ENCODE results near the gene ABHD12.
"Not testable (repeated sequence)": the region's sequence is repeated elsewhere in the genome, so short reads cannot be mapped to it uniquely, and the experiment has no call there.

The ABHD12 gene

DNA sequence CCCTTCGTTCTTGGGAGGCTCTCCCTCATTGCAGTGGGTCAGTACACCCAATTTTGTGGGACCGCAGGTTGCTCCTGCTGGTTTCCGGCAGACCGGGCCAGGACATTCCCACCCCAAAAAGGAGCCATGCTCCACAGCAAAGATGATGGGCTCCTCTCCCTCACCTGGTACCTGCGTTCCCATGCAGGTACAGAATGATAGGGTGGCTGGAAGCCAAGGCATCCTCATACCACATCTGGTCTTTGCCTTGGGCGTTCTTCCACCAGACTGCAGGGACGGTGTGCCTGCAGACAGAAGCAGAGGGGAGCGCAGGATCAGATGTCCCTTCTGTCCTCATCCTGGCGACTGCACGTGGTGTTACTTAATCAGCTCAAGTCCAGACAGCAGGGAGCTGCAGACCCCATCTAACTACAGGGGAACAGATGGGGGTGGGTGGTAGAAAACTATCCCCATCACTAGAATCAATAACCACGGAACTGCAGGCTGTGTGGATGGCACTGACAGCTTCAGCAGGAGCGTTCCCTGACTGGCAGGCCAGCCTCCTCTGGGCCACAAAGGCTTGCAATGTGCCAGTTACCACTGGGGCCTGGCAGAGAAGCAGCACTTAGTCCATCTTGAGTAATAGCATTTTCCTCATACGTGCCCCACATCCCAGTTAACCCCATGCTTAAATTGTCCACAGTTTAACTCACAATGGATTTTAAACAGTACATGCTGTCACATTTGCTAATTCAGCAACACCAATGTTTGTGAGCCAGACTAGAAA, 70.4 kb downstream of the ABHD12 start:
- DNase-seq = no peak

DNA sequence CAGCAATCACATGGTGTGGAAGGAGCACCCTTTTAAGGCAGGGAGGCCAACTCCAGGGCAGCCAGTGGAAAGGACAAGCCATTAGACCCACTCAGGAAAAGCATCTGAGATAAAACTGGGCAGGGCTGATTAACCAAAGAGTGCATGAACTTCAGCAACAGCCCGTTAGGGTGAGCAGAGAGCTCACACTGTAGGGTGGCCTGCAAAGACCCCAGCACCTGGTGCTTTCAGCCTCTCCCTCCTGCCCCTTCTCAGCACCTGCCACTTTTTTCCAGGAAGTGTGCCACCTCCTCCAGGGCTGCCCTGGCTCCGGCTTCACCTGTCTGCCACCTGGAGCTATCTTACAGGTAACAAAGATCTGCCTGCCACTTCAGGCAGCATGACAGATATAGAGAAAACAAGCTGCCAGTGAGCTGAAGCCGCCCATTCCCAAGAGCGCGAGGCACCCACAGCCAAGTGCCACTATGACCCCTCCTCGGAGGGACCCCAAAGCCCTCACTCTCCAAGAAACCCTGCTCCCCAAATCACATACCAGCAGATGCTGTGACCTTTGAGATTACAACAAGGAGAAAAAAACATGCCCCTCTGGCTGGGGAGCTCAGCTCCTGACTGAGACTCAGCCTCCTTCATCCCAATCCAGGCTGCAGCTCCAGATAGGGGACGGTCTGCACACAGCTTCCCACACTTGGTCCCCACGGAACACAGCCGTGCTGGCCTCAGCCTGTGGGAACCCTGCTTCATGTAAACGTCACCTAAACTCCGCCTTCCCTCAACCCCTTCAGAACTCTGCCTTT, 71.2 kb downstream of the ABHD12 start:
- no peak for DNase-seq

DNA sequence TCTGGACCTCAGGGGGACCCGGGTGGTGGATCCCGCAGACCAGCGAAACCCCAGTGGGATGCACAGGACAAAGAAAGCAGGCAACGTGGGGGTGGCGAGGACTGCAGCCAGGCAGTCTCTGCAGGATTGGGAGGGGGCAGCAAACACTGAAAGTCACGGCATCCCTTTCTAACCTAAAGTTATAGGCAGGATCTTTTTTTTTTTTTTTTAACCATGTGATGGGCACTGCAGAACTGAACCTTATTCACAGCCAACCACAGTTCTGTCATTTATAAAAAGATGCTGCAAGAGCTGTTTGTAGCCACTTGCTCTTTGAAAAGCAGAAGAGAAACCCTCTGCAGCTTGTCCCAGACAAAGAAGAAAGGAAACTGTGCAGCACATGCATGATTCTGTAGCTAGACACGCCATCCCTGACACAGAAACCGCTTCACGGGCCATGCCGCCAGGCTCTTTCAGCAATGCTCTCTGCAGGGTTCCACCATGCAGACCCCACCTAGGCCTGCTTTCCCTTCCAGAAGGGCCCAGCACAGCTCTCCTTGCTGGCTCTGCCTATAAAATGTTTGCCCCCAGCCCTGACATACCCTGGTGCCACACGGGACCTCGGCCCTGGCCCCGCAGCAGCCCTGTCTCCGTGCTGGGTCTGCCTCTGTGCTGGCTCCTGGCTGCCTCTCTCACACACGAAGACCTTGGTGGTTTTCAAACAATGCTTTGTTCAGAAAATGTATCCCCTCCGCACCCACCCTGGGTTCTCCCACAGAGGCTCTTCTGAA, 72.0 kb downstream of the ABHD12 start:
- DNase-seq = no peak

DNA sequence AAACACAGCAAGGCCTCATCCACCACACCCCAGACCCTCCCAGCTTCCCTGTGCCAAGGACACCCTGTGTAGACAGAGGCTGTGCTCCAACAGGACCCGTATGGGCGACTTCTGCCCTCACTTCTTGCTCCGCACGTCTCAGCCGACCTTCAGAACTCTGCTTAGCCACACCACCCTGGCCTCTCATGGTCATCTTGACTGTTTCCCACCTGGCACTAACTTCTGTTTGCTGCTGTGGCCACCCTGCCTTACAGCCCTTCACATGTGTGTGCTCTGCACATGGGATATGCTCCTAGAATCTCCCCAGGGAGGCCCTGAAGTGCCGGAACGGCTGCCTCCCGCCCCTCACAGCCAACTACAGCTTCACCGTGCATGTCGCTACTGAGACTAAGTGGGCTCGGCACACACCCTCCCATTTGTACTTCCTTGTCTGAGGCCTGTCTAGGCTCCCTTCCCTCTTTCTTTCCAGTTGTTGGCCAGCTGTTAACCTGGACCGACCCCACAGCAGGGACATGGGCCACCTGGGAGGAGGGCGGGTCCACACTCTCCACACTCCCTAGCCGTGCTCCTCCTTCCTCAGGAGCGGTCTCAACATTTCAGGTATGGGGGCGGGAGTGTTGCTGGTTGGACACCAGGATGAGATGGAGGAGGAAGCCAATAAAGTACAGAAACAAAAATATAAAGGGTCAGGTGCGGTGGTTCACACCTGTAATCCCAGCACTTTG, 73.1 kb downstream of the ABHD12 start:
- no peak for DNase-seq

DNA sequence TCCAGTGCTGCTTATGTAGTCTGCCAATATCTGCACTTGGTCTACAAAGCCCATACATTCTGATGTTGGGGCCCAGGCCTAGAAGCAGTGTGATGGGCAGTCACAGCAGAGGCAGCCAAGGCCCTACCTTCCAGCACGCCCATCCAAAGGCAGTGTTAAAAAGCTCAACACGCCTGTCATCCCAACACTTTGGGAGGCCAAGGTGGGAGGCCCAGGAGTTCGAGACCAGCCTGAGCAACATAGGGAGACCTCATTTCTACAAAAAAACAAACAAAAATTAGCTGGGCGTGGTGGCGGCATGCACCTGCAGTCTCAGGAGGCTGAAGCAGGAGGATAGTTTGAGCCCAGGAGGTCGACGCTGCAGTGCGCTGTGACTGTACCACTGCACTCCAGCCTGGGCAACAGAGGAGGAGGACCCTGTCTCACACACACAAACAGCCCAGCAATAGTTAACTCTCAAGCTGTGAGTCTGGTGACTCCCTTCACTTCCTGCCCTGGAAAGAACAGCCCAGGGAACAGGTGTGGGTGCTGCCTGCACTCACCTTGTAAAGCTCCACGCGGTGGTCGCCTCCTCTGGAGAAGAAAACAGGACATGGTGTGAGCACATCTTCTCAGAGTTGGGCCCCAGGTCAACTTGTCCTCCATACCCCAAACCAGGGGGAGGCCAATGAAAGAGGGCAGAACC, 74.0 kb downstream of the ABHD12 start:
- no peak for DNase-seq

DNA sequence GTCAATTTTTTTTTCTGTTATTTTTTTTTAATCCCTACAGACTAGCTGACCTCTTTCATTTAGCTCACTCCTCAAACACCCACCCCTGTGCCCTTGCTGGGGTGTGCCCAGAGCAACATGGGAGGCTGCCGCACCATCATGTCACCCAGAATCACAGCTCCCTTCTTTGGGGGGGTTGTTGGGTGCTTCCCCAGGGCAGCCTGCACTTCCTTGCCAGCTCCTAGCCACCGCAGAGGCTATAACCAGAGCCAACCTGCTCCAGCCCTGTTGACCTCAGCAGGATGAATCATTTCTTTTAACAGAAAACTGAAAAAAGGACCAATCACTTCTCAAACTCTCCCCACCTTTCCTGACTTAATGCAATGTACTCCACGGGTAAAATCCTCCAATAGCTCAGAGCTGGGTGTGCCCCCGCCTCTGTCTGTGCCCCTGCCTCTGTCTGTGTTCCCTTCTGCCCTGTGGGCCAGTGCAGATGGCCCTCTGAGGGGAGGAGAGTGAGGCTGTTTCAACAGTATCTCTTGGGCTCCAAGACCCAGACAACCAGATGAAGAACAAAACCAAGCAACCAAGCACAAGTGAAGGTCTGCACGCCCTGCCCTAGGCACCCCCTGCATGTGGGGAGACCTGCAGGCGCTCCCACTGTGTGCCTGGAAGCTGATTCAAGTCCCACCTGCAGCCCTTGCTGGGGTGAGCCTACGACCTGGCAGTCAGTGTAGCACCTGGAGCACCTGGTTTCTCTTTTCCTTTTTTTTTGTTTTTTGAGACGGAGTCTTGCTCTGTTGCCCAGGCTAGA, 75.0 kb downstream of the ABHD12 start:
- no peak for DNase-seq

DNA sequence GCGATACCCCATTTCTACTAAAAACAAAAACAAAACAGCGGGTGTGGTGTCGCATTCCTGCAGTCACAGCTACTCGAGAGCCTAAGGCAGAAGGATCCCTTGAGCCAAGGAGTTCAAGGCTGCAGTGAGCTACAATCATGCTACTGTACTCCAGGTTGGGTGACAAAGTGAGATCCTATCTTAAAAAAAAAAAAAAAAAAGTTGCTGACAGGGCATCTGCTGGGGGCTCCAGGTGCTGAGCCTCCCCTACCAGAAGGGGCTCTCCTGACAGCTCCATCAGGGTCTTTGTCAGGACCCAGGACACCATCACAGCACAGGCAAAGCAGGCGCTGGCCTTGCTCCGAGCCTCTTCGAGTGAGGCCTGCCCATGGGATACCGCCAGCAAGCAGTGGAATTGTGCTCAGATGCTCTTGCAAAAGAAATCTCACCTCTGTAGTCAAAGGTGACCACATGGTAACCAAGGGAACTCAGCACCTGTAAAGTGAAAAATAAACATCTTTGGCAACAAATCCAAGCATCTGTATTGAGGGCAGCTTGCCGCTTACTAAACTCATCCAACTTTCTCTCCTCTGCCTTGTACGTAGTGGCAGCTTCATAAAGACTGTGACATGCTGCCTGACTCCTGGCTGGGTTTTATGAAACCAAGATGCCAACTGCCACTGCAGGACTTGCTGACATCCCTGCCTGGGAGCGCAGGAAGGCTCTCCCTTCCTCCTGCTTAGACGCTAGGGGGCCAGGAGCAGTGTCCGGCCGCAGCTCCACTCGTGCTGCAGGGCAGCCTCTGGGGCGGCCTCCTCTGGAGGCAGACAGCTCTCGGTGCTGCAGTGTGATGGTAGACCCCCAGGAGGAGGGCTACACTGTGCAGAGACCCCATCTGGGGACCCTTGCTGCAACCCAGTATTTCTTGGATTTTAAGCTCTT, 75.9 kb downstream of the ABHD12 start:
- DNase-seq = no peak

DNA sequence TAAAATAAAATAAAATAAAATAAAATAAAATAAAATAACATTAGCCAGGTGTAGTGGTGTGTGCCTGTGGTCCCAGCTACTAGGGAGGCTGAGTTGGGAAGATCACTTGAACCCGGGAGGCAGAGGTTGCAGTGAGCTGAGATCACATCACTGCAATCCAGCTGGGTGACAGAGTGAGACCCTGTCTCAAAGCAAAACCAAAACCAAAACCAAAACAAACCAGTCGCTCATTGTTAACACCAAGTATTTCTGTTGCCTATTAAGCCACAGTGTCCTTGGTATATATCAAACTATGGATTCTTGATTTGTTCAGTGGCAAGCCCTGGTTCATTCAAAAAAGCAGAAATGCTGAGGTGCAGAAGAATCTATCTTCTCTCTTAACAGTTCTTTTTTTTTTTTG, 77.0 kb downstream of the ABHD12 start:
- no peak for DNase-seq

DNA sequence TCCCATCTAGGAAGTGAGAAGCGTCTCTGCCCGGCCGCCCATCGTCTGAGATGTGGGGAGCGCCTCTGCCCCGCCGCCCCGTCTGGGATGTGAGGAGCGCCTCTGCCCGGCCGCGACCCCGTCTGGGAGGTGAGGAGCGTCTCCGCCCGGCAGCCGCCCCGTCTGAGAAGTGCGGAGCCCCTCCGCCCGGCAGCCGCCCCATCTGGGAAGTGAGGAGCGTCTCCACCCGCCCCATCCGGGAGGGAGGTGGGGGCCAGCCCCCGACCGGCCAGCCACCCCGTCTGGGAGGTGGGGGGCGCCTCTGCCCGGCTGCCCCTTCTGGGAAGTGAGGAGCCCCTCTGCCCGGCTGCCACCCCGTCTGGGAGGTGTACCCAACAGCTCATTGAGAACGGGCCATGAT, 77.9 kb downstream of the ABHD12 start:
- DNase-seq = not testable (repeated sequence)

DNA sequence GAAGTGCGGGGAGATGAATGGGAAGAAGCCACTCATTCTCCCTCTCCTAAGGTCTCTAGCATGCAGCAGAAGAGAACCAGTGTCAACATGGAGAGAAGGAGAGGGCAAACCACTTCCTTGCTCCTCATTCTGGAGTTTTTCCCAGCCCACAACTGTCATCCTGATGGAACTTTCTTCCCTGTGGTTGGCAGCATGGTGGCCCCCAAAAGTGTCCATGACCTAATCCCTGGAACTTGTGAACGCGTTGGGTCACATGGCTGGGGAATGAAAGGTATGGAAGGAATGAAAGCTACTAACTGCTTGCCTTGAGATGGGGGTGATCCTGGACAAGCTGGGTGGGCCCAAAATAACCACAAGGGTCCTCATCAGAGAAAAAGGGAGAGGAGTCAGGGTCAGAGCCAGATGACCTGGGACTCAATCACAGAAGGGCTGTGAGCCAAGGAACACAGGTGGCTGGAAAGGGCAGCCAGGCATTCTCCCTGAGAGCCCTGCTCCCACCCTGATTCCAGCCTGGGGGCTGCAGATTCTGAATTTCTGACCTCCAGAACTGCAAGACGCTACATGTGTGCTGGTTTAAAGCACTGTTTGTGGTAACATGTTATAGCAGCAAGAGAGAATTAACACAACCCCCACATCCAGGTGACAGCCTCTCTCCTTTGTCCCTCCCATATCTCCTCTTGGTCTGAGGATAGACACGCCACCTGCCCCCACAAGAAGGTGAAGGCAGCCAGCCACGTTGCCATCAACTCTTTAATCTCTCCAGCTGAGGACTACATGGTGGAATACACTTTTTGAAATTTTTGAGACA, 79.5 kb downstream of the ABHD12 start:
- no peak for DNase-seq

DNA sequence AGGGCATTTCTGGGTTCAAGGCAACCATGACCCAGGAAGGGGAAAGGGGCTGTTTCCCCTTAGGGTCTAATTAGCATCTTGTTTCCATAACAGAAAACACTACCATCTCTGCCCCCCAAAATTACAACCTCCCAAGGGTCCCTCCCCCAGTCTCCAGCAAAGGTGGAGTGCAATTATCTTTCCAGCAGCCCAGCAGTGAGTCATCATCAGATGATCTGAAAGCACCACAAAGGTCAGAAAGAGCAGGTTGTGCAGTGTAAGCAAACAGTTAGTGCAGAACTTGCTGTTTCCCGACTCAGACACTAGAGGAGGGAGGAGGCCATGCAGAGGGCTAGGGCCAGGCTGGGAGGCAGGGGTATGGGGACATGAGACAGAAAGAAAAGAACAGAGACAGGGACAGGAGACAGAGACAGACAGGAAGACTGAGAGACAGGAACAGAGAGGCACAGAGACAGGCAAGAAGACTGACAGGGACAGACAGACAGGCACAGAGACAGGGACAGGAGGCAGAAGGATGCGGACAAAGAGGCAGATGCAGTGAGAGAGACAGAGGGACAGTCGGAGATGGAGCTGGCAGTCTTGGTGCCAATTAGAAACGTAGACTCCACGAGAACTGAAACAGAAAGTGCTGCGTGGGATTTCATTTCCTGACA, 80.2 kb downstream of the ABHD12 start:
- peak; percentile 40 for DNase-seq

DNA sequence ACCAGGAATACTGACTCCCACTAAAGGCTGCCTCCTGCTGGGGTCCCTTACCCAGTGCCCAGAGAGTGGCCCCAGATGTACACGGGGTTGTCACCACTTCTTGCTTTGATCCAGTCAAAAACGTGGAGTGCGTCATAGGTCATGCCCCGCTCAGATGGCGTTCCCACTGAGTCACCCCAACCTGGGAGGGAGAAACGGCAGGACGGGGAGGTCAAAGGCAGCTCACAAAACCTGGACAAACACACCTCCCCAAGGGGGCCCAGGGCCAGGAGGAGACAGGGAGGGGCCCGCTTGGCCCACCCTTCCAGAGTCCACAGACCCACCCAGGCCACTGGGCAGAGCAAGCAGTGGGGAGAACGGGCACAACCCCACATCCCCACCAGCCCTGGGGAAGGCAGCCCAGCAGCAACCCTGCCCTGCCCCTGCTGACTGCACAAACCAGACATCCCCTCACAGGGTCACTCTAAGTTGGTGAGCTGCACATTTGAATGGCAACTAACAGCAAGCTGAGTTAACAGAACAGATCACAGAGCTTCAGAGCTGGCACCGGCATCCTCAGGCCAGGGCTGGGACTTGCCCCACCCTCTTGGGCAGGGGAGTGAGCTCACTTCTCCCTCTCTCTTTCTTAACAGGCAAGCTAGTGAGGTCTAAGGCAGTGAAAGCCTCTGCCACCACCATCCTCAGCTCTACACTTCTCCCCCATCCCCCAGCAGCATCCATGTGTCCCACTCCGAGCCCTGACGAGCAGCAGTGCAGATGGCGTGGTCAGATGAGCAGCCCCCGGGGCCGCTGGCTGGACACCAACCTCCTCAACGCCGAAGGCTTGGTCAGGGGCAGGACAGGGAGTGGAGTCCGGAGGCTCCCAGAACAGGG, 81.0 kb downstream of the ABHD12 start:
- no peak for DNase-seq

DNA sequence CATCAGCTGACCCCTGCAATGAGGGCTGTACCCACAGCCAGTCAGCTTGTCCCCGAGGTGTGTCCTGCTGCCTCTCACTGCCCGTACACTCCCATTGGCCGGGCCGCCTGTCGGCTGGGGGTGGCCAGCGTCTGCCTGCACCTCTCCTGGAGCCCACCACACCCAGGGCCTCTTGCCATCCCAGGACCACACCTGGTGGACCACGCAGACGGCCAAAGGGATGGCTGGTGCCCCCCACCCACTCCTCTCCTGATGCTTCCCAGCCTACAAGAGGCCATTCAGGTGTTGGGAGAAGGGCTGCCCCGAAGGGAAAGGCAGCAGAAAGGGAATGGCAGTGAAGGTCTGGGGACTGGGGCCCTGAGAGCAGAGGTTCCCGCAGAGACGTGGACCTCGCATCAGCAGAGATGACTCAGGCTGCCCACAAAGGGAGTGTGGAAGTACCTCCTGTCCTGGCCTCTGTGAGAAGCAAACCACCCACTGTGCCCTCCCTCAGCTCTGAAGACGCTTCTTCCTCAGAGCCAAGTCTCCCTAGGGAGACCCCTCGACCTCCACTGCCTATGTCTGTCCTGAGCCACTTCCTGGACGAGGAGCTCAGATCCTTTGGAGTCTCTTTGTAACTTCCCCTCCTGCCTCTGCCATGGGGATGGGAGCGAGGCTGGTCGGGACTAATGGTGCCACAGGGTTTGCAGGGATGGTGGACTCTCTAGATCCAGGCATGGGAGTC, 81.8 kb downstream of the ABHD12 start:
- DNase-seq = no peak

DNA sequence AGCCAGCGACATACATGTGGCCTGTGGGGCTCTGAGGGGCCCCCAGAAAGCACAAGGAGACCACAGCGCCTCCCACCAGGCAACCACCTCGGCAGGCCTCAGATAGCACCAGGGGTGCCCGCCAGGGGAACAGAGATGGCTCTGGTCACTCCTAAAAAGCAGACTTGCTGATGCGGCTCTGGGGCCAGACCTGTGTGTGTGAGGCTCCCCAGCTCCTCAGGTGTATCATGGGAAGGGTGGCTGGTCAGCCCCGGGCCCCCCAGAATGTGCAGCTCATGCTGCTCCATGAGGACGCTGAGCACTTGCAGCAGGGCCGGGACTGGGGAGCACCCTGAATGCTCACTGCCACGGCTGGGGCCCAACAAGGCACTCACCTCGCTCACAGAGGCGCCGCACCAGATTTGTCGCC, 82.5 kb downstream of the ABHD12 start:
- no peak for DNase-seq

DNA sequence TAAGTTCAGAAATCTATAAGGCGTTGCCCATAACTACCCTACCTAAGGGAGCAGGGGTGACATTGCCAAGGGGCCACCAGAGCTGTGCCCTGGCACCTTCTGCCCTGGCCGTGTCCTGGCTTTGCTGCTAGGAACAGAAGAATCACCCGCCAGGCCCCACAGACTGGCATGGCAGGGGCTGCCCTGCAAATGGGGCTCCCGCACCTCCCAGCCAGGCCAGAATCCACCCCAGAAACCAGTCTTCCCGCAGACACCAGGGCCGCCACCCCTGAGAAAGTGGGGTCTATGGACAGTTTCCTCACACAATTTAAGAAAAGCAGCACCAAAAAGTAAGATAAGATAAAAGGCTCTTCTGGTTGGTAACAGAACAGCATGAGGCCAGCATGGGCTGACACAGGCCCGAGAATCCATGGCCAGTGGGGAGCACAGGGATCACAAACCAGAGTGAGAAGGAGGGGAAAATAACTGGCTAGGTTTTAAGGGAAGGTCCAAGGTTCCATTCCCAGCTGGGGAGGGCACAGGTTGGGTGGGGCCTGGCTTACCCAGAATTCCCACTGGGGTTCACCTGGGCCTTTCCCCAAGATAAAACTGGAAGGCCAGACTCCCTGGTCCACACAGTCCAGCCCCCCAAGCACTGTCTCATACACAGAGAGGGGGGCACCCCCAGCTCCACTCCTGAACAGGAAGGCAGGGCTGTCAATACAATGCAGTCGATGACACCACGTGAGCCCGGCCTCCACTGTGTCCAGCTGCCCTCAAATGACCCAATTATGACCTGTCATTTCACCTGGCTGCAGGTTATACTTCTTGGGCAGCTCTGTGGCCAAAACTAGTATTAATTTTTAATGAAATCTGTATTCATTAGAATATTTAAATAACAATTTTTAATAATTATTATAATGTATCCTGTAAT, 83.4 kb downstream of the ABHD12 start:
- no peak for DNase-seq

DNA sequence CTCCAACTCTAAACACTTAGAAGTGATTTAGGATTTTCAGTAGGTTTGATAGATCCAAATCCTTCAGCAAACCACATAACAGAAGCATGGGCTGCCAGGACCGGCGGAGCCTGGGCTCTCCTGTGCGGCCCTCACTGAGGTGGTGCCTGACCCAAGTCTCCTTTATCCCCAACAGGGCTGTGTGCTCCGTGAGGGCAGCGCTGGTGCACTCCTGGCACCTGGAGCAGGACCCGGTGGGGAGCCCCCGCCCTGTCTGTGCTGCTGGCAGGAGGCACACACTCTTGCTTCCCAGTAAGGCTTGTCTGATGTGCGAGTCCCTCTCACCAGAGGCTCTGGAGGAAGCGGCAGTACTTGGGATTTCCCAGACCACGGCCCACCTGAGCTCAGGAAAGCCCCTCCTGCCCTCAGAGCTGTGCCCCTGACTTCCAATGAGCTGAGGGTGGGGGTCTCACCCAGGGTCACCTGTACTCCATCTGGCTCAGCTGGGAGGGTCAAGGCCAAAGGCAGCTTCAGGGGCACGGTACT, 86.5 kb downstream of the ABHD12 start:
- DNase-seq = no peak

Data from CD4-positive, alpha-beta T cell treated with Interleukin-12 subunit alpha and Interleukin-12 subunit beta, for 1 hour (primary cell).